ENCODE data around the gene SUGCT. TPM values are rescaled to one million over a fixed set of nuclear protein-coding genes. Genes with fewer than 3 reads are reported as not detected.

The SUGCT gene
- total RNA-seq, 1 experiment from 2014 or later, result 4.6 TPM

DNA sequence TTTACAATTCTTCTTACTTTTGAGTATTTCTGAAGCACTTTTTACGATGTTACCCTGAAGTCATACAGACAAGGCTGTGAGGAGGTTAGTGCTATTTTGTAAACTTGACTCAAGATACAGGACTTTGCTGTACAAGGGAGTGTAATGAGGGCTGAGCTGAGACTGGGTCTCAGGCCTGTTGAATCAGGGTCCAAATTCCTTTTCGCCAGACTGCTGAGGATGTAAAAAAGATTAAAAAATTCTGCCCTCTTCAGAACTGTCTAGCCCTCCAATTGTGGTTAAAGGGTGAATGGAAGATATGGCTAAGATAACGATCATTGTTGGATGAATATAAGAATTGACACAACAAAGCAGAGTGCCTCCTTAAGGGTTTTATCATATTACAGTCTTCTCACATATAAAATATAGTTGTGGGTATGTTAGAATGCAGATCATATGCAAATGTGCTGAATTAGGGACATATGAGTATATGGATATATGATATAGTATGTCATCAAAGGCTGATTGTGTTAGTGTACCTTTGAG is 165.4 kb downstream of the SUGCT start (continued):
- TF ChIP-seq CREM (CRISPR knock-in tag; IDR thresholded peaks at IDR 0.05) (no peak), CBFB (CRISPR knock-in tag; IDR thresholded peaks at IDR 0.05; ENCODE audit: low read depth) (no peak)

DNA sequence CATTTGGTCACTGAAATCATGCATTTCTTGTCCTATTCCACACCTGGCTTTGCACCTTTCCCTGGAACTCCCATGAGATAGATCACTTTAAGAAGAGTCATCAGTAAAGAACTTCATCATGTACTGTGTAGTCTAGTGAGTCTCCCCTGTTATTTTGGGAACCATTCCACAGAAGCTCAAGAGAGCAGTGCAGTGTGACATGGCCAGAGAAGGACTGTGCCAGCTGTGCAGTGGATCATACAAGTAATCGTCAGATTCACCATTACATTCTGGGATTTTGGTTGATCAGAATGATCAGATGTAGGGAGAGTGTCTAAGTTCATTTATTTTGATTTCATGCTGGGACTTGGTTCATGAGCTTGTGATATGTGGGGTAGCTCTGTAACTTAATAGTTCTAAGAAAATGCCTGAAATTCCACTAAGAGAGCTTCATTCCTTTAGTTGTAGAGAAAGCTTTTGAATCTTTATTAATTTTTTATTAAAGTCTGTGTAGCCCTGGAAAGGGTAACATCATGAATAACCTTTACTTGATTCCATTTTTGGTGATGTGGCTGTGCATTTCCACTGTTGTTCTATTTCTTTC is 166.8 kb downstream of the SUGCT start:
- ChIA-PET CTCF (no interaction called here), POLR2A (no interaction called here)
- Mint-ChIP-seq H3K4me1 (peaks cover 34% of the 10 kb centered on the region), H3K4me3 (no peak overlapping the region), H3K9me3 (0 out of 2 replicates have a peak, but pooled peaks cover 3% of the 10 kb centered on the region), H3K27ac (no peak overlapping the region), H3K27me3 (ENCODE audit: low read depth) (no peaks in the 10 kb centered on the region), H3K36me3 (no peaks in the 10 kb centered on the region)
- ATAC-seq (no peak), DNase-seq (ENCODE audit: low spot score) (no peak)
- TF ChIP-seq FOXJ3 (CRISPR knock-in tag; IDR thresholded peaks at IDR 0.05; ENCODE audit: borderline replicate concordance) (no peak), CREB1 (CRISPR knock-in tag; IDR thresholded peaks at IDR 0.05) (no peak), ZBTB21 (CRISPR knock-in tag; IDR thresholded peaks at IDR 0.05; ENCODE audit: borderline replicate concordance) (no peak), ZNF416 (CRISPR knock-in tag; IDR thresholded peaks at IDR 0.05) (no peak), MXD4 (CRISPR knock-in tag; IDR thresholded peaks at IDR 0.05; ENCODE audit: borderline replicate concordance) (no peak), GRHL2 (CRISPR knock-in tag; IDR thresholded peaks at IDR 0.05; ENCODE audit: insufficient replicate concordance, severe bottlenecking) (no peak), JAZF1 (CRISPR knock-in tag; IDR thresholded peaks at IDR 0.05) (no peak)
- TF ChIP-seq, protein P1, sequence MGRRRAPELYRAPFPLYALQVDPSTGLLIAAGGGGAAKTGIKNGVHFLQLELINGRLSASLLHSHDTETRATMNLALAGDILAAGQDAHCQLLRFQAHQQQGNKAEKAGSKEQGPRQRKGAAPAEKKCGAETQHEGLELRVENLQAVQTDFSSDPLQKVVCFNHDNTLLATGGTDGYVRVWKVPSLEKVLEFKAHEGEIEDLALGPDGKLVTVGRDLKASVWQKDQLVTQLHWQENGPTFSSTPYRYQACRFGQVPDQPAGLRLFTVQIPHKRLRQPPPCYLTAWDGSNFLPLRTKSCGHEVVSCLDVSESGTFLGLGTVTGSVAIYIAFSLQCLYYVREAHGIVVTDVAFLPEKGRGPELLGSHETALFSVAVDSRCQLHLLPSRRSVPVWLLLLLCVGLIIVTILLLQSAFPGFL (CRISPR knock-in tag; IDR thresholded peaks at IDR 0.05; ENCODE audit: borderline replicate concordance), result no peak
- TF ChIP-seq, protein P2, sequence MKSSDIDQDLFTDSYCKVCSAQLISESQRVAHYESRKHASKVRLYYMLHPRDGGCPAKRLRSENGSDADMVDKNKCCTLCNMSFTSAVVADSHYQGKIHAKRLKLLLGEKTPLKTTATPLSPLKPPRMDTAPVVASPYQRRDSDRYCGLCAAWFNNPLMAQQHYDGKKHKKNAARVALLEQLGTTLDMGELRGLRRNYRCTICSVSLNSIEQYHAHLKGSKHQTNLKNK (CRISPR knock-in tag; IDR thresholded peaks at IDR 0.05), result no peak
- TF ChIP-seq, protein P3, sequence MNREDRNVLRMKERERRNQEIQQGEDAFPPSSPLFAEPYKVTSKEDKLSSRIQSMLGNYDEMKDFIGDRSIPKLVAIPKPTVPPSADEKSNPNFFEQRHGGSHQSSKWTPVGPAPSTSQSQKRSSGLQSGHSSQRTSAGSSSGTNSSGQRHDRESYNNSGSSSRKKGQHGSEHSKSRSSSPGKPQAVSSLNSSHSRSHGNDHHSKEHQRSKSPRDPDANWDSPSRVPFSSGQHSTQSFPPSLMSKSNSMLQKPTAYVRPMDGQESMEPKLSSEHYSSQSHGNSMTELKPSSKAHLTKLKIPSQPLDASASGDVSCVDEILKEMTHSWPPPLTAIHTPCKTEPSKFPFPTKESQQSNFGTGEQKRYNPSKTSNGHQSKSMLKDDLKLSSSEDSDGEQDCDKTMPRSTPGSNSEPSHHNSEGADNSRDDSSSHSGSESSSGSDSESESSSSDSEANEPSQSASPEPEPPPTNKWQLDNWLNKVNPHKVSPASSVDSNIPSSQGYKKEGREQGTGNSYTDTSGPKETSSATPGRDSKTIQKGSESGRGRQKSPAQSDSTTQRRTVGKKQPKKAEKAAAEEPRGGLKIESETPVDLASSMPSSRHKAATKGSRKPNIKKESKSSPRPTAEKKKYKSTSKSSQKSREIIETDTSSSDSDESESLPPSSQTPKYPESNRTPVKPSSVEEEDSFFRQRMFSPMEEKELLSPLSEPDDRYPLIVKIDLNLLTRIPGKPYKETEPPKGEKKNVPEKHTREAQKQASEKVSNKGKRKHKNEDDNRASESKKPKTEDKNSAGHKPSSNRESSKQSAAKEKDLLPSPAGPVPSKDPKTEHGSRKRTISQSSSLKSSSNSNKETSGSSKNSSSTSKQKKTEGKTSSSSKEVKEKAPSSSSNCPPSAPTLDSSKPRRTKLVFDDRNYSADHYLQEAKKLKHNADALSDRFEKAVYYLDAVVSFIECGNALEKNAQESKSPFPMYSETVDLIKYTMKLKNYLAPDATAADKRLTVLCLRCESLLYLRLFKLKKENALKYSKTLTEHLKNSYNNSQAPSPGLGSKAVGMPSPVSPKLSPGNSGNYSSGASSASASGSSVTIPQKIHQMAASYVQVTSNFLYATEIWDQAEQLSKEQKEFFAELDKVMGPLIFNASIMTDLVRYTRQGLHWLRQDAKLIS (CRISPR knock-in tag; IDR thresholded peaks at IDR 0.05; ENCODE audit: borderline replicate concordance), result no peak
- TF ChIP-seq, protein P4, sequence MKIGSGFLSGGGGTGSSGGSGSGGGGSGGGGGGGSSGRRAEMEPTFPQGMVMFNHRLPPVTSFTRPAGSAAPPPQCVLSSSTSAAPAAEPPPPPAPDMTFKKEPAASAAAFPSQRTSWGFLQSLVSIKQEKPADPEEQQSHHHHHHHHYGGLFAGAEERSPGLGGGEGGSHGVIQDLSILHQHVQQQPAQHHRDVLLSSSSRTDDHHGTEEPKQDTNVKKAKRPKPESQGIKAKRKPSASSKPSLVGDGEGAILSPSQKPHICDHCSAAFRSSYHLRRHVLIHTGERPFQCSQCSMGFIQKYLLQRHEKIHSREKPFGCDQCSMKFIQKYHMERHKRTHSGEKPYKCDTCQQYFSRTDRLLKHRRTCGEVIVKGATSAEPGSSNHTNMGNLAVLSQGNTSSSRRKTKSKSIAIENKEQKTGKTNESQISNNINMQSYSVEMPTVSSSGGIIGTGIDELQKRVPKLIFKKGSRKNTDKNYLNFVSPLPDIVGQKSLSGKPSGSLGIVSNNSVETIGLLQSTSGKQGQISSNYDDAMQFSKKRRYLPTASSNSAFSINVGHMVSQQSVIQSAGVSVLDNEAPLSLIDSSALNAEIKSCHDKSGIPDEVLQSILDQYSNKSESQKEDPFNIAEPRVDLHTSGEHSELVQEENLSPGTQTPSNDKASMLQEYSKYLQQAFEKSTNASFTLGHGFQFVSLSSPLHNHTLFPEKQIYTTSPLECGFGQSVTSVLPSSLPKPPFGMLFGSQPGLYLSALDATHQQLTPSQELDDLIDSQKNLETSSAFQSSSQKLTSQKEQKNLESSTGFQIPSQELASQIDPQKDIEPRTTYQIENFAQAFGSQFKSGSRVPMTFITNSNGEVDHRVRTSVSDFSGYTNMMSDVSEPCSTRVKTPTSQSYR (CRISPR knock-in tag; IDR thresholded peaks at IDR 0.05), result no peak

DNA sequence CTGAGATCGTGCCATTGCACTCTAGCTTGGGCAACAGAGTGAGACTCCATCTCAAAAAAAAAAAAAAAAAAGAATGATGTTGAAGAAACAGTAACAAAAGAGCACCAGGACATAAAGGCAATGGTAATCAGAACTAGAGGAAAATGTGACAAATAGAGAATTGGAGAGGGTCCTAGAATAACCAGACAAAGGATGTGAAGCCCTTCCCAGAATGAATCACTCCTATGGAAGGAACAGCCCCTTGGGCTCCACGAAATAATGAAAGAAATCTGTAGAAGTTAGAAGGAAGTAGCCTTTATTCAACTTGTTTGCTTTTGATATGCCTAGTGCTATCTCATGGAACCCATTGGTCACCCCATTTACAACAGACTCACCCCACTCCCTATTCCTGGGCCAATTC is 169.2 kb downstream of the SUGCT start:
- ChIA-PET POLR2A (no interaction called here), CTCF (no interaction called here)
- Mint-ChIP-seq H3K4me3 (no peak overlapping the region), H3K27ac (no peak overlapping the region), H3K36me3 (no peaks in the 10 kb centered on the region), H3K4me1 (peaks cover 19% of the 10 kb centered on the region), H3K9me3 (0 out of 2 replicates have a peak, but pooled peaks cover 2% of the 10 kb centered on the region), H3K27me3 (ENCODE audit: low read depth) (no peaks in the 10 kb centered on the region)
- ATAC-seq (no peak), DNase-seq (ENCODE audit: low spot score) (no peak)
- TF ChIP-seq TEAD4 (CRISPR knock-in tag; IDR thresholded peaks at IDR 0.05), result no peak
- TF ChIP-seq, protein P5, sequence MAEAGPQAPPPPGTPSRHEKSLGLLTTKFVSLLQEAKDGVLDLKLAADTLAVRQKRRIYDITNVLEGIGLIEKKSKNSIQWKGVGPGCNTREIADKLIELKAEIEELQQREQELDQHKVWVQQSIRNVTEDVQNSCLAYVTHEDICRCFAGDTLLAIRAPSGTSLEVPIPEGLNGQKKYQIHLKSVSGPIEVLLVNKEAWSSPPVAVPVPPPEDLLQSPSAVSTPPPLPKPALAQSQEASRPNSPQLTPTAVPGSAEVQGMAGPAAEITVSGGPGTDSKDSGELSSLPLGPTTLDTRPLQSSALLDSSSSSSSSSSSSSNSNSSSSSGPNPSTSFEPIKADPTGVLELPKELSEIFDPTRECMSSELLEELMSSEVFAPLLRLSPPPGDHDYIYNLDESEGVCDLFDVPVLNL (CRISPR knock-in tag; IDR thresholded peaks at IDR 0.05; ENCODE audit: borderline replicate concordance, low read depth), result no peak
- TF ChIP-seq, protein P6, sequence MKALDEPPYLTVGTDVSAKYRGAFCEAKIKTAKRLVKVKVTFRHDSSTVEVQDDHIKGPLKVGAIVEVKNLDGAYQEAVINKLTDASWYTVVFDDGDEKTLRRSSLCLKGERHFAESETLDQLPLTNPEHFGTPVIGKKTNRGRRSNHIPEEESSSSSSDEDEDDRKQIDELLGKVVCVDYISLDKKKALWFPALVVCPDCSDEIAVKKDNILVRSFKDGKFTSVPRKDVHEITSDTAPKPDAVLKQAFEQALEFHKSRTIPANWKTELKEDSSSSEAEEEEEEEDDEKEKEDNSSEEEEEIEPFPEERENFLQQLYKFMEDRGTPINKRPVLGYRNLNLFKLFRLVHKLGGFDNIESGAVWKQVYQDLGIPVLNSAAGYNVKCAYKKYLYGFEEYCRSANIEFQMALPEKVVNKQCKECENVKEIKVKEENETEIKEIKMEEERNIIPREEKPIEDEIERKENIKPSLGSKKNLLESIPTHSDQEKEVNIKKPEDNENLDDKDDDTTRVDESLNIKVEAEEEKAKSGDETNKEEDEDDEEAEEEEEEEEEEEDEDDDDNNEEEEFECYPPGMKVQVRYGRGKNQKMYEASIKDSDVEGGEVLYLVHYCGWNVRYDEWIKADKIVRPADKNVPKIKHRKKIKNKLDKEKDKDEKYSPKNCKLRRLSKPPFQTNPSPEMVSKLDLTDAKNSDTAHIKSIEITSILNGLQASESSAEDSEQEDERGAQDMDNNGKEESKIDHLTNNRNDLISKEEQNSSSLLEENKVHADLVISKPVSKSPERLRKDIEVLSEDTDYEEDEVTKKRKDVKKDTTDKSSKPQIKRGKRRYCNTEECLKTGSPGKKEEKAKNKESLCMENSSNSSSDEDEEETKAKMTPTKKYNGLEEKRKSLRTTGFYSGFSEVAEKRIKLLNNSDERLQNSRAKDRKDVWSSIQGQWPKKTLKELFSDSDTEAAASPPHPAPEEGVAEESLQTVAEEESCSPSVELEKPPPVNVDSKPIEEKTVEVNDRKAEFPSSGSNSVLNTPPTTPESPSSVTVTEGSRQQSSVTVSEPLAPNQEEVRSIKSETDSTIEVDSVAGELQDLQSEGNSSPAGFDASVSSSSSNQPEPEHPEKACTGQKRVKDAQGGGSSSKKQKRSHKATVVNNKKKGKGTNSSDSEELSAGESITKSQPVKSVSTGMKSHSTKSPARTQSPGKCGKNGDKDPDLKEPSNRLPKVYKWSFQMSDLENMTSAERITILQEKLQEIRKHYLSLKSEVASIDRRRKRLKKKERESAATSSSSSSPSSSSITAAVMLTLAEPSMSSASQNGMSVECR (CRISPR knock-in tag; IDR thresholded peaks at IDR 0.05; ENCODE audit: borderline replicate concordance), result no peak
- no peak for TF ChIP-seq CREM (CRISPR knock-in tag; IDR thresholded peaks at IDR 0.05)
- TF ChIP-seq JAZF1 (CRISPR knock-in tag; IDR thresholded peaks at IDR 0.05), result no peak
- no peak for TF ChIP-seq ZBTB21 (CRISPR knock-in tag; IDR thresholded peaks at IDR 0.05; ENCODE audit: borderline replicate concordance)
- TF ChIP-seq, protein P7, sequence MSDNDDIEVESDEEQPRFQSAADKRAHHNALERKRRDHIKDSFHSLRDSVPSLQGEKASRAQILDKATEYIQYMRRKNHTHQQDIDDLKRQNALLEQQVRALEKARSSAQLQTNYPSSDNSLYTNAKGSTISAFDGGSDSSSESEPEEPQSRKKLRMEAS (CRISPR knock-in tag; IDR thresholded peaks at IDR 0.05), result no peak
- TF ChIP-seq SOX15 (CRISPR knock-in tag; IDR thresholded peaks at IDR 0.05), result no peak
